Type B pancreatic cell (in vitro differentiated cells): ENCODE data around the gene GPR137. TPM values are rescaled to one million over a fixed set of nuclear protein-coding genes. Genes with fewer than 3 reads are reported as not detected.

Source experiments
- DNase-seq: peaks from one replicate; pipeline ENCODE4 v3.0.0; 2021; ENCODE audit warnings: mixed read lengths; ENCODE audit not compliant: unreplicated experiment; ENCODE audit errors: extremely low spot score
- H3K27ac Mint-ChIP-seq: 2 replicates; pipeline ENCODE4 v1.8.0; 2021; ENCODE audit warnings: mild to moderate bottlenecking, mixed read lengths
- H3K27me3 Mint-ChIP-seq: 2 replicates; pipeline ENCODE4 v1.8.0; 2021; ENCODE audit warnings: mixed read lengths
- H3K36me3 Mint-ChIP-seq: 2 replicates; pipeline ENCODE4 v1.8.0; 2021; ENCODE audit warnings: mixed read lengths
- H3K4me1 Mint-ChIP-seq: one replicate; pipeline ENCODE4 v1.8.0; 2021; ENCODE audit warnings: mixed read lengths; ENCODE audit not compliant: unreplicated experiment
- H3K4me3 Mint-ChIP-seq: 2 replicates; pipeline ENCODE4 v1.8.0; 2021; ENCODE audit warnings: mild to moderate bottlenecking, mixed read lengths
- H3K9me3 Mint-ChIP-seq: 2 replicates; pipeline ENCODE4 v1.8.0; 2021; ENCODE audit warnings: mixed read lengths
- CTCF ChIP-seq: fragments of 200-600 bp; sonication (generic); conservative IDR thresholded peaks from 2 replicates; pipeline ENCODE4 v1.5.0; 2021; ENCODE audit warnings: antibody characterized with exemption, mild to moderate bottlenecking
- long read RNA-seq: library from polyadenylated mRNA; unstranded; transcript quantifications from one replicate; pipeline ENCODE4 v2.0.0, GENCODE V29; 2020
- total RNA-seq: library from RNA; stranded (reverse); gene quantifications from 2 replicates; pipeline ENCODE4 v1.2.1, GENCODE V29; 2021; ENCODE audit warnings: low replicate concordance

GPR137 gene
- 43.7 and 47.9 TPM in 2 replicates for total RNA-seq
- long read RNA-seq, partial matches to known transcripts, result 0 of 2 reads
- long read RNA-seq, other reads (novel, unspliced or antisense), result 2 of 2 reads

- no peaks in the 10 kb centered on the region for H3K9me3 Mint-ChIP-seq
- peaks cover 14% of the 10 kb centered on the region for H3K27me3 Mint-ChIP-seq
- TF ChIP-seq CTCF, result no peak
- peak within 1 kb of the TSS; percentile 88 for H3K27ac Mint-ChIP-seq
- peaks cover 13% of the 10 kb centered on the region for H3K4me1 Mint-ChIP-seq
- H3K36me3 Mint-ChIP-seq, result peaks cover 12% of the 10 kb centered on the region
- peak within 1 kb of the TSS; percentile 87 for H3K4me3 Mint-ChIP-seq
- DNase-seq, result peak; percentile 93
These were observed at the start of gene GPR137 for GRCh38 chr11:64284962-64285884. Gene GPR137, plus strand, starts transcription at chr11:64285848. Its CDS starts 677 bp downstream, at chr11:64286525.

- H3K27me3 Mint-ChIP-seq, result no peaks in the 10 kb centered on the region
- H3K9me3 Mint-ChIP-seq, result no peaks in the 10 kb centered on the region
- peak overlapping the region; percentile 73 for H3K4me3 Mint-ChIP-seq
- no peak for DNase-seq
- no peak for TF ChIP-seq CTCF
- peak overlapping the region; percentile 76 for H3K27ac Mint-ChIP-seq
- peaks cover 3% of the 10 kb centered on the region for H3K36me3 Mint-ChIP-seq
- peaks cover 21% of the 10 kb centered on the region for H3K4me1 Mint-ChIP-seq
These were observed 48.1 kb upstream of the GPR137 start for GRCh38 chr11:64237484-64237951.

GRCh38 chr11:64238076-64238475 lies 47.6 kb upstream of the GPR137 start:
- Mint-ChIP-seq H3K36me3 (peaks cover 3% of the 10 kb centered on the region), H3K4me1 (peaks cover 16% of the 10 kb centered on the region), H3K27ac (peak overlapping the region; percentile 100), H3K27me3 (no peaks in the 10 kb centered on the region), H3K4me3 (peak overlapping the region; percentile 73), H3K9me3 (no peaks in the 10 kb centered on the region)
- TF ChIP-seq CTCF, result no peak
- no peak for DNase-seq

- Mint-ChIP-seq H3K27ac (peak overlapping the region; percentile 100), H3K9me3 (no peaks in the 10 kb centered on the region), H3K27me3 (no peaks in the 10 kb centered on the region), H3K36me3 (peaks cover 3% of the 10 kb centered on the region), H3K4me1 (peaks cover 16% of the 10 kb centered on the region), H3K4me3 (peak overlapping the region; percentile 59)
- no peak for DNase-seq
- TF ChIP-seq CTCF, result no peak
These were observed 46.6 kb upstream of the GPR137 start for GRCh38 chr11:64238999-64239398.

- Mint-ChIP-seq H3K4me3 (peak overlapping the region; percentile 91), H3K9me3 (no peaks in the 10 kb centered on the region), H3K4me1 (peaks cover 16% of the 10 kb centered on the region), H3K36me3 (peaks cover 3% of the 10 kb centered on the region), H3K27me3 (no peaks in the 10 kb centered on the region), H3K27ac (peak overlapping the region; percentile 100)
- no peak for TF ChIP-seq CTCF
- no peak for DNase-seq
These were observed 45.8 kb upstream of the GPR137 start for GRCh38 chr11:64239662-64240434.
